Mesothelial cell of epicardium (in vitro differentiated cells): ENCODE data around the gene M1AP. TPM values are rescaled to one million over a fixed set of nuclear protein-coding genes. Genes with fewer than 3 reads are reported as not detected.

Source experiments
- DNase-seq, 2 experiments: peaks; one replicate each; pipeline ENCODE4 v3.0.0; 2021; ENCODE audit warnings: low spot score in 2 of 2; ENCODE audit not compliant: unreplicated experiment in 2 of 2
- H3K27ac Mint-ChIP-seq: 2 replicates; pipeline ENCODE4 v1.8.0; 2021; ENCODE audit warnings: mixed read lengths
- H3K27me3 Mint-ChIP-seq: 2 replicates; pipeline ENCODE4 v1.8.0; 2021; ENCODE audit warnings: low read depth, mixed read lengths
- H3K36me3 Mint-ChIP-seq: 2 replicates; pipeline ENCODE4 v1.8.0; 2021; ENCODE audit warnings: mixed read lengths
- H3K4me1 Mint-ChIP-seq: 2 replicates; pipeline ENCODE4 v1.8.0; 2021; ENCODE audit warnings: mixed read lengths
- H3K4me3 Mint-ChIP-seq: 2 replicates; pipeline ENCODE4 v1.8.0; 2021; ENCODE audit warnings: mild to moderate bottlenecking, moderate library complexity, mixed read lengths
- H3K9me3 Mint-ChIP-seq: 2 replicates; pipeline ENCODE4 v1.8.0; 2021; ENCODE audit warnings: mixed read lengths
- total RNA-seq: library from RNA; stranded (reverse); gene quantifications from 3 replicates; pipeline ENCODE4 v1.2.1, GENCODE V29; 2021
- TF ChIP-seq, protein P1 (sequence below): fragments of 200-600 bp; sonication (generic); IDR thresholded peaks from one replicate; pipeline ENCODE4 v1.5.0; 2021; ENCODE audit warnings: antibody characterized with exemption; ENCODE audit not compliant: unreplicated experiment

Gene M1AP
- total RNA-seq, 1 donor from 2014 or later = 7.4 TPM

GRCh38 chr2:74526649-74527230 lies 121.4 kb downstream of the M1AP start:
- TF ChIP-seq, protein P1, sequence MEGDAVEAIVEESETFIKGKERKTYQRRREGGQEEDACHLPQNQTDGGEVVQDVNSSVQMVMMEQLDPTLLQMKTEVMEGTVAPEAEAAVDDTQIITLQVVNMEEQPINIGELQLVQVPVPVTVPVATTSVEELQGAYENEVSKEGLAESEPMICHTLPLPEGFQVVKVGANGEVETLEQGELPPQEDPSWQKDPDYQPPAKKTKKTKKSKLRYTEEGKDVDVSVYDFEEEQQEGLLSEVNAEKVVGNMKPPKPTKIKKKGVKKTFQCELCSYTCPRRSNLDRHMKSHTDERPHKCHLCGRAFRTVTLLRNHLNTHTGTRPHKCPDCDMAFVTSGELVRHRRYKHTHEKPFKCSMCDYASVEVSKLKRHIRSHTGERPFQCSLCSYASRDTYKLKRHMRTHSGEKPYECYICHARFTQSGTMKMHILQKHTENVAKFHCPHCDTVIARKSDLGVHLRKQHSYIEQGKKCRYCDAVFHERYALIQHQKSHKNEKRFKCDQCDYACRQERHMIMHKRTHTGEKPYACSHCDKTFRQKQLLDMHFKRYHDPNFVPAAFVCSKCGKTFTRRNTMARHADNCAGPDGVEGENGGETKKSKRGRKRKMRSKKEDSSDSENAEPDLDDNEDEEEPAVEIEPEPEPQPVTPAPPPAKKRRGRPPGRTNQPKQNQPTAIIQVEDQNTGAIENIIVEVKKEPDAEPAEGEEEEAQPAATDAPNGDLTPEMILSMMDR = no peak
- DNase-seq = no peak
- H3K27me3 Mint-ChIP-seq = peaks cover 20% of the 10 kb centered on the region
- peaks cover 6% of the 10 kb centered on the region for H3K9me3 Mint-ChIP-seq
- no peak overlapping the region for H3K27ac Mint-ChIP-seq
- H3K36me3 Mint-ChIP-seq = peaks cover 24% of the 10 kb centered on the region
- H3K4me1 Mint-ChIP-seq = peaks cover 24% of the 10 kb centered on the region
- H3K4me3 Mint-ChIP-seq = no peak overlapping the region

- TF ChIP-seq, protein P1 = no peak
- no peak for DNase-seq
- no peak within 1 kb of the TSS for H3K27ac Mint-ChIP-seq
- H3K4me3 Mint-ChIP-seq = no peak within 1 kb of the TSS
- H3K36me3 Mint-ChIP-seq = peaks cover 24% of the 10 kb centered on the region
- H3K27me3 Mint-ChIP-seq = peaks cover 27% of the 10 kb centered on the region
- H3K9me3 Mint-ChIP-seq = peaks cover 6% of the 10 kb centered on the region
- H3K4me1 Mint-ChIP-seq = peaks cover 19% of the 10 kb centered on the region
These were observed 122.1 kb downstream of the M1AP start, which contains the start of gene DQX1 for GRCh38 chr2:74525717-74526648. TSS of gene DQX1 (minus strand) at chr2:74526231. CDS start at chr2:74525729, 502 bp downstream.

GRCh38 chr2:74524955-74525716 lies 123.0 kb downstream of the M1AP start:
- no peak overlapping the region for H3K4me3 Mint-ChIP-seq
- TF ChIP-seq, protein P1 = no peak
- H3K36me3 Mint-ChIP-seq = peaks cover 24% of the 10 kb centered on the region
- peaks cover 35% of the 10 kb centered on the region for H3K27me3 Mint-ChIP-seq
- DNase-seq = no peak
- H3K4me1 Mint-ChIP-seq = peaks cover 13% of the 10 kb centered on the region
- peaks cover 6% of the 10 kb centered on the region for H3K9me3 Mint-ChIP-seq
- H3K27ac Mint-ChIP-seq = no peak overlapping the region

- TF ChIP-seq, protein P1 = no peak
- H3K4me3 Mint-ChIP-seq = no peak overlapping the region
- H3K36me3 Mint-ChIP-seq = peaks cover 24% of the 10 kb centered on the region
- peaks cover 6% of the 10 kb centered on the region for H3K9me3 Mint-ChIP-seq
- no peak overlapping the region for H3K27ac Mint-ChIP-seq
- H3K27me3 Mint-ChIP-seq = peaks cover 47% of the 10 kb centered on the region
- peaks cover 11% of the 10 kb centered on the region for H3K4me1 Mint-ChIP-seq
- DNase-seq = no peak
These were observed 124.1 kb downstream of the M1AP start for GRCh38 chr2:74524005-74524404.

- H3K4me1 Mint-ChIP-seq = no peaks in the 10 kb centered on the region
- no peak for DNase-seq
- no peak overlapping the region for H3K4me3 Mint-ChIP-seq
- H3K9me3 Mint-ChIP-seq = peaks cover 6% of the 10 kb centered on the region
- peaks cover 22% of the 10 kb centered on the region for H3K36me3 Mint-ChIP-seq
- TF ChIP-seq, protein P1 = no peak
- H3K27me3 Mint-ChIP-seq = peaks cover 62% of the 10 kb centered on the region
- no peak overlapping the region for H3K27ac Mint-ChIP-seq
These were observed 125.6 kb downstream of the M1AP start for GRCh38 chr2:74522516-74522915.
